ENCODE measurements around the gene REEP5.
A peak's percentile ranks its signal among the peaks of the same experiment; 100 is the strongest.
"Not testable (repeated sequence)": the region's sequence is repeated elsewhere in the genome, so short reads cannot be mapped to it uniquely, and the experiment has no call there.

REEP5 gene

DNA sequence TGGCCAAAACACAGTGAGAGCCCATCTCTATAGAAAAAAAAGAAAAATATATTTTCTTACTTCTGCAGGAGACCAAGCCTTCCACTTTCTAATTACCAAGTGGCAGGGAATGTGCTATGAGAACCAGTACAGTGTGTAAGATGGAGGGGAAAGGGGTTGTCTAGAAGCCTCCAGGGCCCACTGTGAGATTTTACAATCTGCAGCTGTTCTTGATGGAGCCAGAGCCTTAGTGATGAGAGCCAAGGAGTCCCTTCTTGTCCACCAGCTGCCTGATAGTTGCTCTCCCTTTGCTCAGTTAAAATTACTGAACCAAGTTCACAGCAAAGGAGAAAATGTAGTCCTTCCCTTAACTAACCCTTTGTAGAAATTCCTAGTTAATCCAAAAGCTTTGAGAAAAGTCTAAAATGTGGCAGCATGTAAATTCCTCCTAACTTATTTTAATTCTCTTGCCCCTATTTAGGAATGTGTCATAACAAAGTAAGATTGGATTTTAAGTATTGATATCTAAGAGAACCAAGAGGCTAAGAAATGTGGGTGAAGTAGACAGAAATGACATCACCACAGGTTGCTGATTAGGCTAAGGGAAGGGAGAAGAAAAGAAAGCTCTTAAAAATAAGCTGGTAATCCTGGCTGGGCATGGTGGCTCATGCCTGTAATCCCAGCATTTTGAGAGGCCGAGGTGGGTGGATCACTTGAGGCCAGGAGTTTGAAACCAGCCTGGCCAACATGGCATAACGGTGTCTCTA lies 41.6 kb downstream of the REEP5 start:
- no peak for DNase-seq

GRCh38 chr5:112878760-112879159 lies 43.3 kb downstream of the REEP5 start:
- peak; percentile 82 for DNase-seq

- DNase-seq = no peak
Measured at GRCh38 chr5:112878101-112878500, 43.9 kb downstream of the REEP5 start.

- DNase-seq = no peak
Measured at GRCh38 chr5:112876362-112876761, 45.7 kb downstream of the REEP5 start.

DNA sequence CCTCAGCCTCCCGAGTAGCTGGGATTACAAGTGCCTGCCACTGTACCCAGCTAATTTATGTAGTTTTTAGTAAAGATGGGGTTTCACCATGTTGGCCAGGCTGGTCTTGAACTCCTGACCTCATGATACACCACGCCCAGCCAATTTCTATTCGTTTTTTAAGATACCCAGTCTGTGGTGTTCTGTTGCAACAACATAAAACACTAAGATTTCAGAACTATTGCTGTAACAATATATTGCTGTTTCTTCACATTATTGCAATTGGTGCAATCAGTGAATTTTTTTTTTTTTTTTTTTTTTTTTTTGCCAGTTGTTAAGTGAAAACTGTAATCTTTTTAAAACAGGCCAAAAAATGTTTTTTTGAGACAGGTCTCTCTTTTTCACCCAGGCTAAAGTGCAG lies 51.1 kb downstream of the REEP5 start:
- DNase-seq = no peak

GRCh38 chr5:112869948-112870347 lies 52.1 kb downstream of the REEP5 start:
- DNase-seq = peak; percentile 53

DNA sequence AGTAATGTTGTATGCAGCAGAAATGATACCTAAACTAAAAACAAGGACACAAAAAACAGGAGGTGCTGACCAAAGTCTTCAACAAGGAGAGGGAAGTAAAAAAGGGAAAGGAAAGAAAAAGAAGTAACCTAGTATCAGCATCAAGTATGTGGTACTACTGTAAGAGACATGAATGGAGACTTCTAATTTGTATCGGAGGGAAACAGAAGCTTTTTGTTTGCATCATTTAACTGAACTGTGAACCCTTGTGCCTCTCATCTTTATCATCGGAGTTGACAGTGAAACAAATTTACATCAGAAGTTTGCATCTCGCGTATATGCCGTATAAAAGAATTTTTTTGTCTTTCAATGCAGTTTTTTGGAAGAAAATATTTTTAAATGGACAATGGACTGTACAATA lies 54.6 kb downstream of the REEP5 start:
- DNase-seq = no peak

DNA sequence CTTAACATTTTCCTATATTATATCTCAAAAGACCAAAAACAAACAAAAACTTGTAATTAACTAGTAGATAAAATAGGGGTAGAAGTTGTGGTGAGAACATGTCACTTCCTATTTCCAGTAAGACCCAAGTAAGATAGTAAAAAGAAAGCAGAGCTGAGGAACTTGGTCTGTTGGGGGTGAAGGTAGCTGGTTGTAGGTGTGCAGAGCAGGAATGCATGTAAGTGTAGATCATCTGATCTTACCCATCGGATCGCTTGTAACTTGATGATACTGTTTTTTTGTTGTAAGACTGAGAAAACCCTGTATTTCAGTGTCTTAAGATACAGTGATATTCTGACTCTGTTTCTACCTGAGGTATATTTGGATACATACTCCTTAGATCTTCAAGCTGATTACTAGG lies 55.3 kb downstream of the REEP5 start:
- peak; percentile 14 for DNase-seq

DNA sequence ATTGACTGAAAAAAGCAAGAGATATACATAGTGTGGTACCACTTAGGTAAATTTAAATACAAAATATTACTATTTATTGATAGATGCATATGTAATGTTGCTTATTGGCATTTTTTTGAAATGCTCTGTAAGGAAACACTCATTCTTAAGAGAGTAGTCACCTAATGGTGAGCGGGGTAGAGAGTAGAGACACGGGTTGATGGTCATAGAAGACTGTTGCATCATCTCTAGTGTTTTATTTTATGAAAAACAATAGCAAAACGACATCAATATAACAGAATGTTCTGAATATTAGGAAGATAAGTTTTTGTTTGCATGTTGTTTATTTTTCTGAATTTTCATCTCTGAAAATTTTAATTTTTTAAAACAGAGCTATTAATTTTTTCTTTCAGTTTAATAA lies 56.9 kb downstream of the REEP5 start:
- no peak for DNase-seq

GRCh38 chr5:112863549-112863948 lies 58.5 kb downstream of the REEP5 start:
- DNase-seq = no peak

DNA sequence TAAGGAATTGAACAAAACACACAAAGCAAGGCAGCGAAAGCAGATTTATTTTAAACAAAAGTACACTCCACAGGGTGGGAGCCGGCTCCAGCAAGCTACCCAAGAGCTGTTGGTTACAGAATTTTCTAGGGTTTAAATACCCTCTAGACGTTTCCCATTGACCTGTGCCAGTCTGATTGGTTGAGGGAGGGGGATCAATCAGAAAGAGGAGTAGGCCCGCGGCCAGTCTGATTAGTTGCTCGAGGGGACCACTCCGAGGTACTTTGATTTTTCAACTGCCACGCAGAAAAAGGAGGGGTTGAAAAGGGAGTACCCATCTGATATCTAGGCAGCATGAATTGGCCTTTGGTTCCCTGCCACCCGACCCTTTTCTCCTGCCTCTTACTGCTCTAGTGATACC lies 59.9 kb downstream of the REEP5 start:
- no peak for DNase-seq

DNA sequence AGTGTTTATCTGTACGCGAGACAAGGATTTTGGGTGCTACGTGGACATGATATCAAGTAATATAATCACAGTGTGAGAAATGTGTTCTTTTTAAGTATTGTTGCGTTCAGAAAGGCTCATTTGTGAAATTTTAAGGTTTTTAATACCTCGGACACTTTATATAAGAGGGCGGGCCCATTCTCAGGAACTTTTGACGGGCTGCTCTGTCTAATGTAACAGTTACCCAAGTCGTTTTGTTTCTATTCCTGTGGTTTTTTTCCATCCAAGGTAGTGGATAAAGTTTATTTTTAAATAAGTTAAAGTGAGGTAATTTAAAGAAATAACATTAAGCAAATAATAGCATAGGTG lies 60.4 kb downstream of the REEP5 start:
- DNase-seq = no peak

- peak; percentile 96 for DNase-seq
Measured at GRCh38 chr5:112860929-112861637, 60.9 kb downstream of the REEP5 start, which contains the start of gene SRP19. SRP19 (plus strand) TSS chr5:112861287; CDS start chr5:112861377, 90 bp downstream.

- DNase-seq = not testable (repeated sequence)
Measured at GRCh38 chr5:112860571-112860928, 61.5 kb downstream of the REEP5 start.

GRCh38 chr5:112857866-112858265 lies 64.2 kb downstream of the REEP5 start:
- no peak for DNase-seq

GRCh38 chr5:112854651-112855050 lies 67.4 kb downstream of the REEP5 start:
- DNase-seq = no peak

- no peak for DNase-seq
Measured at GRCh38 chr5:112849912-112850311, 72.1 kb downstream of the REEP5 start.

DNA sequence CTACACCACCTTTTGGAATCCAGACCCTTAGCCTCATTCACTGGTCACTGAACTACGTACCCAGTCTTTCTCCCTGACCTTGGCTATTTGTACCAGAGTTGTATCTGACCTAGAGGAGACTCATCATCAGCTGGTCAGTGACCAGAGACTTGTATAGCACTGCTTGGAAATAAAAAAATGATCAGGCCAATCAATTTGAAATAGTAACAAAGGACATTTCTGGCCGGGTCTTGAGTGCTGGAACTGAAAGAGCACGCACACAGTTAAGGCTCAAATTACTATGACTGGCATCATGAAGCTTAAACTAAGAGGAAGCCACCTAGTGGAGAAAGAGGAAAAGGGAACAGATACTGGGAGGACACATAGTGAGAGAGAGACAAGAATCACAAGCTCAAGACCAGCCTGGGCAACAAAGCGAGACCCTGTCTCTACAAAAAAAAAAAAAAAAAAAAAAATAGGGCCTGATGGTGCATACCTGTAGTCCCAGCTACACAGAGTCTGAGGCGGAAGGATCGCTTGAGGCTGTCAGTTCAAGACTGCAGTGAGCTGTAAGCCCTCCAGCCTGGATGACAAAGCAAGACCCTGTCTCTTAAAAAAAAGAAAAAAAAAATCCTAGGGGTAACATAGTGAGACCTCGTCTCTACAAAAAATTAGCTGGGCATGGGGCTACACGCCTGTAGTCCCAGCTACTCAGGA lies 73.8 kb downstream of the REEP5 start:
- peak; percentile 75 for DNase-seq

GRCh38 chr5:112847306-112847705 lies 74.7 kb downstream of the REEP5 start:
- no peak for DNase-seq

GRCh38 chr5:112846556-112846955 lies 75.5 kb downstream of the REEP5 start:
- no peak for DNase-seq

DNA sequence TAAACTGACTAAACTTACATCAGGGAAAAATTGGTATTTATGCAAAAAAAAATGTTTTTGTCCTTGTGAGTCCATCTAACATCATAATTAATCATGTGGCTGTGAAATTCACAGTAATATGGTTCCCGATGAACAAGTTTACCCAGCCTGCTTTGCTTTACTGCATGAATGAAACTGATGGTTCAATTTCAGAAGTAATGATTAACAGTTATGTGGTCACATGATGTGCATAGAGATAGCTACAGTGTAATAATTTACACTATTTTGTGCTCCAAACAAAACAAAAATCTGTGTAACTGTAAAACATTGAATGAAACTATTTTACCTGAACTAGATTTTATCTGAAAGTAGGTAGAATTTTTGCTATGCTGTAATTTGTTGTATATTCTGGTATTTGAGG lies 77.5 kb downstream of the REEP5 start:
- no peak for DNase-seq

DNA sequence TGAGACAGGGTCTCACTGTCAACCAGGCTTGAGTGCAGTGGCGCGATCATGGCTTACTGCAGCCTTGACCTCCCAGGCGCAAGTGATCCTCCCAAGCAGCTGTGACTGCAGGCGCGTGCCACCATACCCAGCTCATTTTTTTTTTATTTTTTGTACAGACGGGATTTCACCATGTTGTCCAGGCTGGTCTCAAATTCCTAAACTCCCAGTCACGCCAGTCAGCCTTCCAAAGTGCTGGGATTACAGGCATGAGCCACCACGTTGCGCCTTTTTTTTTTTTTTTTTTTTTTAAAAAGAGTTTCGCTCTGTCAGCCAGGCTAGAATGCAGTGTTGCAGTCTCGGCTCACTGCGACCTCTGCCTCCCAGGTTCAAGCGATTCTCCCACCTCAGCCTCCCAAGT lies 88.1 kb downstream of the REEP5 start:
- DNase-seq = no peak

- no peak for DNase-seq
Measured at GRCh38 chr5:112830378-112830777, 91.6 kb downstream of the REEP5 start.

Measured in activated CD4-positive, alpha-beta T cell treated with anti-CD3 and anti-CD28 coated beads, Interleukin-10, Interleukin-2, amounts not matched to agents 100 ng/mL and 50 ng/mL, durations not matched to agents 16 hours and 8 hours (primary cell).